CD4-positive, alpha-beta T cell treated with Interleukin-6 for 4 hours (primary cell): ENCODE measurements around the gene SH2D3C.

Experiments
- DNase-seq: peaks from one replicate; pipeline ENCODE4 v3.0.0-alpha.2; 2020; ENCODE audit warnings: mixed read lengths

SH2D3C gene

GRCh38 chr9:127693697-127694096 is 84.8 kb downstream of the SH2D3C start:
- DNase-seq, result no peak

- DNase-seq, result no peak
These were observed 85.3 kb downstream of the SH2D3C start for GRCh38 chr9:127693143-127693542.

- no peak for DNase-seq
These were observed 86.4 kb downstream of the SH2D3C start for GRCh38 chr9:127692071-127692470.

- DNase-seq, result no peak
These were observed 87.7 kb downstream of the SH2D3C start for GRCh38 chr9:127690735-127691134.

DNA sequence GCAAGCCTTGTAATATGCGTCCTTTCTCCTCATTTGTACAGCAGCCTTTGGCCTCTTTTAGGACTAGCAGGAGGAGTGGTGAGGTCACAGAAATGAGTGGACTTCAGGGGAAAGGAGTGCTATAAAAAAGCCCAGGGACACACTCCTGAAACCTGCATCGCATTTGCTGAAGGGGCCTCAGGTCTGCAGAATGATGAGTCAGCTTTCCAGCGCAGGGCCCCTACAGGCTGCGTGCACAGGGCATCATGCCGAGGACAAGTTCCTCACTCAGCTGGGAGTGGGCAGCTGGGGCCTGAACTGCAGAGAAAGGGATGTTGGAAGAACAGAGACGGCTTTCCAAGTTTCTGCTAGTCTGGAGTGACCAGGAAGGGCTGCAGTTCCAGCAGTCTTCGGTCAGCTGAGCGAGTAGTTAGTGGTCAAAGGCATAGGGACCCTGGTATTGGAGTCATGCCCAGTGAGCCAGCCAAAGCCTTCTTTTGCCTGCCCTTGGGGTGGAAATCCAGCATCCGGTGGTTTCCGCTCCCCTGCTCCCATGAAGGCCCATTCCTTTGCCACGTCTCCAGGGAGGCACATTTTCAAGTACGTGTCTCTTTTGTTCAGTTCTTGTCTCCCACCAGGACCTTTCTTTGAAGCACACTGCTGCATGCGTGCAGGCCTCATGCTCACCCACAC is 89.0 kb downstream of the SH2D3C start:
- DNase-seq, result no peak
